Urothelium cell line (cell line): Measurements from ENCODE around the gene NDUFC2.
"Not testable (repeated sequence)": the region's sequence is repeated elsewhere in the genome, so short reads cannot be mapped to it uniquely, and the experiment has no call there.

Experiments
- DNase-seq: peaks from one replicate; pipeline ENCODE4 v3.0.0; 2011; ENCODE audit warnings: low spot score, mixed read lengths
- FAIRE-seq: peaks from 2 replicates; lab custom pipeline; 2011; peaks lifted over from hg19 to GRCh38; lab: Jason Lieb, UNC

The NDUFC2 gene

GRCh38 chr11:78080084-78080817 lies 589 bp upstream of the NDUFC2 start:
- no peak for FAIRE-seq
- DNase-seq: no peak

- DNase-seq: no peak
- FAIRE-seq: no peak
Observed at GRCh38 chr11:78078218-78079167, 1.2 kb downstream of the NDUFC2 start.

- FAIRE-seq: not testable (repeated sequence)
Observed at GRCh38 chr11:78077592-78077991, 2.1 kb downstream of the NDUFC2 start.

GRCh38 chr11:78076733-78077403 lies 2.8 kb downstream of the NDUFC2 start:
- DNase-seq: no peak
- FAIRE-seq: no peak

More at GRCh38 chr11:78077592-78077991, 2.1 kb downstream of the NDUFC2 start:
- DNase-seq: not testable (repeated sequence)

GRCh38 chr11:78074756-78075155 lies 4.9 kb downstream of the NDUFC2 start:
- FAIRE-seq: no peak

GRCh38 chr11:78072455-78072854 lies 7.2 kb downstream of the NDUFC2 start:
- FAIRE-seq (no peak), DNase-seq (no peak)

More at GRCh38 chr11:78074756-78075155, 4.9 kb downstream of the NDUFC2 start:
- no peak for DNase-seq

- FAIRE-seq (no peak), DNase-seq (no peak)
Observed at GRCh38 chr11:78071717-78072116, 7.9 kb downstream of the NDUFC2 start.

GRCh38 chr11:78070621-78071020 lies 9.0 kb downstream of the NDUFC2 start:
- FAIRE-seq: no peak

GRCh38 chr11:78069465-78069864 lies 10.2 kb downstream of the NDUFC2 start:
- FAIRE-seq (no peak), DNase-seq (no peak)

More at GRCh38 chr11:78070621-78071020, 9.0 kb downstream of the NDUFC2 start:
- no peak for DNase-seq

- DNase-seq: no peak
Observed at GRCh38 chr11:78067704-78068103, 12.0 kb downstream of the NDUFC2 start.

GRCh38 chr11:78066471-78066870 lies 13.2 kb downstream of the NDUFC2 start:
- DNase-seq (no peak), FAIRE-seq (no peak)

More at GRCh38 chr11:78067704-78068103, 12.0 kb downstream of the NDUFC2 start:
- peak; percentile 59 for FAIRE-seq

GRCh38 chr11:78065203-78065602 lies 14.5 kb downstream of the NDUFC2 start:
- FAIRE-seq: no peak

GRCh38 chr11:78063440-78064181 lies 16.1 kb downstream of the NDUFC2 start, which contains the start of gene THRSP:
TSS of gene THRSP (plus strand) at chr11:78063861. CDS start at chr11:78063882, 21 bp downstream.
- DNase-seq: no peak

More at GRCh38 chr11:78065203-78065602, 14.5 kb downstream of the NDUFC2 start:
- no peak for DNase-seq

GRCh38 chr11:78062671-78063070 lies 17.0 kb downstream of the NDUFC2 start:
- DNase-seq (no peak), FAIRE-seq (no peak)

More at GRCh38 chr11:78063440-78064181, 16.1 kb downstream of the NDUFC2 start, which contains the start of gene THRSP:
- no peak for FAIRE-seq

- FAIRE-seq (peak; percentile 13), DNase-seq (no peak)
Observed at GRCh38 chr11:78061921-78062311, 17.7 kb downstream of the NDUFC2 start.

GRCh38 chr11:78061088-78061920 lies 18.4 kb downstream of the NDUFC2 start:
- FAIRE-seq: no peak
- no peak for DNase-seq

- no peak for FAIRE-seq
Observed at GRCh38 chr11:78060533-78060932, 19.1 kb downstream of the NDUFC2 start.

GRCh38 chr11:78059749-78060328 lies 19.8 kb downstream of the NDUFC2 start:
- FAIRE-seq, DNase-seq: not testable (repeated sequence)

More at GRCh38 chr11:78060533-78060932, 19.1 kb downstream of the NDUFC2 start:
- DNase-seq: no peak
